ENCODE measurements around the gene LRRC27.

LRRC27 gene

GRCh38 chr10:132402781-132403241 lies 70.8 kb downstream of the LRRC27 start:
- no peak for DNase-seq (ENCODE audit: low spot score)

GRCh38 chr10:132403511-132404168 lies 71.6 kb downstream of the LRRC27 start:
- no peak for DNase-seq (ENCODE audit: low spot score)

GRCh38 chr10:132404169-132404880 lies 72.3 kb downstream of the LRRC27 start:
- DNase-seq (ENCODE audit: low spot score), result no peak

GRCh38 chr10:132404911-132405462 lies 73.0 kb downstream of the LRRC27 start:
- no peak for DNase-seq (ENCODE audit: low spot score)

GRCh38 chr10:132405463-132405991 lies 73.5 kb downstream of the LRRC27 start:
- no peak for DNase-seq (ENCODE audit: low spot score)

GRCh38 chr10:132406181-132406580 lies 74.2 kb downstream of the LRRC27 start:
- DNase-seq (ENCODE audit: low spot score), result no peak

- no peak for DNase-seq (ENCODE audit: low spot score)
Observed at GRCh38 chr10:132406750-132407149, 74.8 kb downstream of the LRRC27 start.

GRCh38 chr10:132407243-132407746 lies 75.3 kb downstream of the LRRC27 start:
- DNase-seq (ENCODE audit: low spot score), result no peak

GRCh38 chr10:132407846-132408278 lies 75.9 kb downstream of the LRRC27 start:
- peak; percentile 76 for DNase-seq (ENCODE audit: low spot score)

GRCh38 chr10:132408367-132408781 lies 76.4 kb downstream of the LRRC27 start:
- peak; percentile 46 for DNase-seq (ENCODE audit: low spot score)

GRCh38 chr10:132408823-132409666 lies 77.1 kb downstream of the LRRC27 start:
- peak; percentile 65 for DNase-seq (ENCODE audit: low spot score)

GRCh38 chr10:132409667-132410028 lies 77.7 kb downstream of the LRRC27 start:
- no peak for DNase-seq (ENCODE audit: low spot score)

- no peak for DNase-seq (ENCODE audit: low spot score)
Observed at GRCh38 chr10:132410056-132410778, 78.2 kb downstream of the LRRC27 start.

GRCh38 chr10:132410779-132411532 lies 79.0 kb downstream of the LRRC27 start:
- DNase-seq (ENCODE audit: low spot score), result no peak

GRCh38 chr10:132411561-132412253 lies 79.7 kb downstream of the LRRC27 start:
- DNase-seq (ENCODE audit: low spot score), result peak; percentile 37

GRCh38 chr10:132412316-132413192 lies 80.6 kb downstream of the LRRC27 start:
- no peak for DNase-seq (ENCODE audit: low spot score)

- DNase-seq (ENCODE audit: low spot score), result no peak
Observed at GRCh38 chr10:132413226-132414205, 81.5 kb downstream of the LRRC27 start.
